BLaER1 (cell line): Measurements from ENCODE around the gene PTPRN2.

Experiments used
- H3K27ac ChIP-seq: shearing (Covaris generic); formaldehyde crosslinking; 2 replicates; pipeline ENCODE4 v1.8.1; 2022
- H3K27me3 ChIP-seq: shearing (Covaris generic); formaldehyde crosslinking; 2 replicates; pipeline ENCODE4 v1.8.1; 2022
- H3K36me3 ChIP-seq: shearing (Covaris generic); formaldehyde crosslinking; 2 replicates; pipeline ENCODE4 v1.8.1; 2022
- H3K4me1 ChIP-seq: shearing (Covaris generic); formaldehyde crosslinking; 2 replicates; pipeline ENCODE4 v1.8.1; 2022
- H3K4me2 ChIP-seq: shearing (Covaris generic); formaldehyde crosslinking; 2 replicates; pipeline ENCODE4 v1.8.1; 2022
- H3K4me3 ChIP-seq: shearing (Covaris generic); formaldehyde crosslinking; 2 replicates; pipeline ENCODE4 v1.8.1; 2022
- H3K9ac ChIP-seq: shearing (Covaris generic); formaldehyde crosslinking; 2 replicates; pipeline ENCODE4 v1.8.1; 2022
- H3K9me3 ChIP-seq: shearing (Covaris generic); formaldehyde crosslinking; 2 replicates; pipeline ENCODE4 v1.8.1; 2022
- H4K20me1 ChIP-seq: shearing (Covaris generic); formaldehyde crosslinking; 2 replicates; pipeline ENCODE4 v1.8.1; 2022
- Cebpa-rat ChIP-seq: shearing (Covaris generic); IDR thresholded peaks from 2 replicates; pipeline ENCODE4 v1.8.1; 2022

The PTPRN2 gene

DNA sequence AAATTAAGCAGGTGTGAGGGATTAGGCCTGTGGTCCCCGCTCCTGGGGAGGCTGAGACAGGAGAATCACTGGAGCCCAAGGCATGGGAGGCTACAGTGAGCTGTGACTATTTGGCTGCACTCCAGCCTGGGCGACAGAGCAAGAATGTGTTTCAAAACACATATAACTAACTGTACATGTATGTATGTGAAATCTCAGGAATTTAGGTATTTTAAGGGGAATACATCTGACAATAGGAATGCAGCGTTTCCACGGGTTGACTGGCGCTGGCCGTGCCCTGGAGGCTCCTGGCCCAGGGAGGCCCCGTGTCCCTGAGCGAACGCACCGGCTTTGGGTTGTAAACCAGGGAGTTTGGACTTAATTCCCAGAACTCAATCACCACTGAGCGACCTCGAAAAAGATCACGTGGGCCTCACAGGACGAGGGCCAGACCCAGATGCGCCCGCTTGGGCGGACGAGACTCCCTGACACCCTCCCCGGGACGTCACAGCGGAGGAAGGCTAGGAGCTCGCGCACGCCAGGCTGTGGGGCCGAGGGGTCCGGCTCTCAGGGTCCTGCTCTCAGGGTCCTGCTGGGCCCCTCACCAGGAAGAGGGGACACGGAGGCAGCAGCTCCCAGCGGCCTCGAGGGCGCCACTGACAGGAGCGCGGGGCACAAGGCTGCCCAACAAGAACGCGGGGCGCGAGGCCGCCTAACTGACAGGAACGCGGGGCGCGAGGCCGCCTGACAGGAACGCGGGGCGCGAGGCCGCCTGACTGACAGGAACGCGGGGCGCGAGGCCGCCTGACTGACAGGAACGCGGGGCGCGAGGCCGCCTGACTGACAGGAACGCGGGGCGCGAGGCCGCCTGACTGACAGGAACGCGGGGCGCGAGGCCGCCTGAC lies 18.4 kb downstream of the PTPRN2 start:
- no peaks in the 10 kb centered on the region; the same call in 1 of the 2 replicates for H3K4me1 ChIP-seq
- no peak overlapping the region for H3K4me3 ChIP-seq
- H3K9me3 ChIP-seq, result peaks cover 16% of the 10 kb centered on the region
- H4K20me1 ChIP-seq, result no peaks in the 10 kb centered on the region
- no peak overlapping the region for H3K4me2 ChIP-seq
- H3K9ac ChIP-seq, result no peak overlapping the region
- no peaks in the 10 kb centered on the region for H3K36me3 ChIP-seq
- TF ChIP-seq Cebpa-rat, result no peak
- no peak overlapping the region for H3K27ac ChIP-seq
- no peaks in the 10 kb centered on the region for H3K27me3 ChIP-seq

DNA sequence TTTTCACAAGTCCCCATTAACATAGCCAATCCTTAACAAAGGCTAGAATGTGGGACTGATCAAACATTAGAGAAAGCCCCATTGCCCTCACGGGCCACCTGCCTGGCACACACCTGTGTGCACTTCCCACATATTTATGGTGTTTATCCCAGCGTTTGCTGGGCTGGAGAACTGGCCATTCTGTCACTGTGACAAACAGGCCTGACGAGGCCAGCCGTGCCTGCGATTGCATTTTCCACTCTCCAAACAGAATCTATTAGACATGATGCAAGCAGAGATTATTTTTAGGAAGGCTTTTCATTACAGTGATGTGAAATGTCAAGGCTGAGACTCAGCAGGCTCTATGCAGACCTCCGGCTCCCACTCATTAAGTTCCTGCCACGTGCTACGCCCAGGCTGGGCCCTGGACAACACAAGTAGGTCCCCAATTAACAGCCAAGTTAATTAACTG lies 20.4 kb downstream of the PTPRN2 start:
- no peaks in the 10 kb centered on the region for H4K20me1 ChIP-seq
- no peak overlapping the region for H3K4me2 ChIP-seq

DNA sequence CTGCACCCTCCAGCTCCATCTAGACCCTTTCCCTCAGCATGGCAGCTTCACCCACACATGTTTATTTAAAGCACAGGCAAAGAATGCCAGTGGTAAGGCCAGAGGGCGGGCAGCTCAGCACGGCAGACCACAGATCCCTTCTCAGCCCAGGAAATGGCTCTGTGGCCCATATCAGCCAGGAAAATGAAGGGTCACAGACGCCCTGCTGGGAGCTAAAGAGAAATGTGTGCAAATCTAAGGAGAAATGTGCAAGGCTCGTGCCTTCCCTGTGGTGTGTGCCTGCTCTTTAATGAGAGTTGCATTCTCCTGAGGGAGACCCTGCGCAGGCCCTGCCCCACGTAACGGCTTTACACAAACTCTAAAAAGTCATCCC lies 23.0 kb downstream of the PTPRN2 start:
- TF ChIP-seq Cebpa-rat, result no peak
- no peak overlapping the region for H3K9ac ChIP-seq
- no peaks in the 10 kb centered on the region for H3K4me1 ChIP-seq
- no peak overlapping the region for H3K27ac ChIP-seq
- no peaks in the 10 kb centered on the region for H3K36me3 ChIP-seq
- H3K9me3 ChIP-seq, result peaks cover 9% of the 10 kb centered on the region
- H4K20me1 ChIP-seq, result no peaks in the 10 kb centered on the region
- H3K27me3 ChIP-seq, result no peaks in the 10 kb centered on the region
- no peak overlapping the region for H3K4me3 ChIP-seq
- H3K4me2 ChIP-seq, result peak overlapping the region; percentile 24; the same call in 1 of the 2 replicates

More for the DNA sequence above, 20.4 kb downstream of the PTPRN2 start:
- H3K4me1 ChIP-seq, result no peaks in the 10 kb centered on the region
- H3K4me3 ChIP-seq, result no peak overlapping the region
- TF ChIP-seq Cebpa-rat, result no peak
- H3K27ac ChIP-seq, result no peak overlapping the region
- H3K27me3 ChIP-seq, result no peaks in the 10 kb centered on the region
- no peak overlapping the region for H3K9ac ChIP-seq
- H3K36me3 ChIP-seq, result no peaks in the 10 kb centered on the region
- H3K9me3 ChIP-seq, result peaks cover 16% of the 10 kb centered on the region

DNA sequence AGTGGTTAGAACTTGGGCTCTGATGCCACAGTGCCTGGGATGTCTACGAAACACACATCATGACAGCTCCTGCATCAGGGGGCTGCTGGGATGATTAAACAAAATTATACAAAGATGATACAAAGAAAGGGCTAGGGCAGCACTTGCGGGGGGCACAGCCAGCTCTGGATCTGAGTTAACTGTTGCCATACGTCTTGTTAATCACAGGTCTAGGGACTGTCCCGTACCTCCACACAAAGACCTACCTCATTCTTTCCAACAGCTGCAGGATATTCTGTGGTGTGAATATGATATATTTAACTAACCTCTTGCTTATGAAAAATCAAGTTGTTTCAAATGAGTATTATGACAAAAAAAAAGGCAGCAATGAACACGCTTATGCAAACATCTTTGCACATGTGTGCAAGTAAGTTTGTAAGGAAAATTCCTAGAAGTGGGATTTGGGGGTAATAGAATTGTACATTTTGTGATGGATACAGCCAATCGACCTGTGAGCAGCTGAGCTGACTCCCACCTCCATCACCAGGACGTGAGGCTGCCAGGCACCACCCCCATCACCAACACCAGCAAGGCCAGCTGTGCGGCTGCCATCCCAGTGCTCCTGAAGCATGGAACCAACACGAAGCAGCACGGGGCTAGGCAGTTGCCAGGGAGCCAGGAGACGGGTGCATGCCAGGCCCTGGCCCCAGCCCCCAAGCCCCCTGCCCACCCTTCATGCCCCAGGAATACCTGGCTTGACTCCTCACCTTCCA lies 23.5 kb downstream of the PTPRN2 start:
- H3K27me3 ChIP-seq, result no peaks in the 10 kb centered on the region
- no peak for TF ChIP-seq Cebpa-rat

DNA sequence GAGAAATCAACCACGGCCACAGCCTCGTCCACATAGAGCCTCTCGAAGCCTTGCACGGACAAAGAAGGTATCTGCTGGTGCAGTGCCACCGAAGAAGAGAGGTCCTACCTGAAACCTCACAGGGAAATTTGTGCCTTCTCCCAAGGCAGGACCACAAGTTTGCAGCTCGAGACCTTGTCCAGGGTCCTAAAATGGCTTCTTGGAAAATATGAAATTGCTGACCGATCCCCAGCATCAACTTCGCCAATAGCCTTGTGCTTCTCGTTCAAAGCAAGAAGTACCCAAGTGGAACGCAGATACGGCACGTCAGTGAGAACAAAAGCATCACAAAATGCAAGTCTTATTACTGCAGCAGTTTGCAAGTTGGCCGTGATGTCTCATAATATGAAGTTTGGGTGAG lies 24.6 kb downstream of the PTPRN2 start:
- H3K4me1 ChIP-seq, result no peaks in the 10 kb centered on the region
- H3K27me3 ChIP-seq, result no peaks in the 10 kb centered on the region
- TF ChIP-seq Cebpa-rat, result no peak
- H3K4me2 ChIP-seq, result no peak overlapping the region
- no peak overlapping the region for H3K4me3 ChIP-seq
- no peak overlapping the region for H3K9ac ChIP-seq
- H4K20me1 ChIP-seq, result no peaks in the 10 kb centered on the region
- no peaks in the 10 kb centered on the region for H3K9me3 ChIP-seq
- no peaks in the 10 kb centered on the region for H3K36me3 ChIP-seq
- H3K27ac ChIP-seq, result no peak overlapping the region

More for the DNA sequence above, 23.5 kb downstream of the PTPRN2 start:
- Histone ChIP-seq H3K36me3 (no peaks in the 10 kb centered on the region), H3K9ac (no peak overlapping the region), H3K4me3 (no peak overlapping the region), H3K4me2 (no peak overlapping the region), H3K4me1 (no peaks in the 10 kb centered on the region), H3K9me3 (peaks cover 3% of the 10 kb centered on the region), H3K27ac (no peak overlapping the region), H4K20me1 (no peaks in the 10 kb centered on the region)

DNA sequence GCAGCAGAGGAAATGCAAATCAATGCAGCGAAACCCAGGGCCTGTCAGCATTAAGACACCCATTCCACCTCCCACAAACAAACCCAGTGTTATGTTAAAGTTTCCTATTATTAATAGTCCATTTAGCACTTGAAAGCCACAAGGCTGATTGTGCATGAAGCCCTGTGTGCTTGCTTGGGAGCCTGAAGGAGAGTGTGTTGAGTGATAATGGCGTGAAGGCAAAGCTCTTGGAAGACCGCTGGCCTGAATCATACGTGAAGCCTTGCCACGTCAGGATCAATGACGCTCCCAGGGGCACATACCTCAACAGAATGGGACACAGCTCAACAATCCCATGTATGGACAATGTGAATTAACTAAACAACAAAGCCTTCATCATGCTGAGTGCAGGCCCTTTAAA lies 25.1 kb downstream of the PTPRN2 start:
- H3K27me3 ChIP-seq, result no peaks in the 10 kb centered on the region
- no peaks in the 10 kb centered on the region for H4K20me1 ChIP-seq
- no peak for TF ChIP-seq Cebpa-rat

DNA sequence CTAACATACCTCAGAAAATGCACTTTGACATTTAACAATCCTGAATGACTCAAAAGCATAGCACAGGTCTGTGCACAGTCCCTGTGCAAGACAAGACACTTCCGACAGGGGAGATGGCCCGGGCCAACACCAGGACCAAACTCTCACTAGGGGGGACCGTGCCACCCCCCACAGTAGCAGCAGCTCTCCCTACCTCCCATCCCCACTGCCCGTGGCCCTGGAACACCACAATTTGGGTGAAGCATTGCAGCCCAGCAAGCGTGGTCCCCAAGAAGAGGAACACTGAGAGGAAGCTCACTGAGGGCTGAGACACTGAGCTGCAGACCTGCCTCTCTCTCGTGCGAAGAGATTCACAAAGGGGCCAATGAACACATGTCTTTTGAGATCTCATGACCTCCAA lies 26.0 kb downstream of the PTPRN2 start:
- Histone ChIP-seq H3K27me3 (no peaks in the 10 kb centered on the region), H3K4me3 (no peak overlapping the region), H3K27ac (no peak overlapping the region), H3K9me3 (no peaks in the 10 kb centered on the region), H3K9ac (no peak overlapping the region), H3K36me3 (no peaks in the 10 kb centered on the region), H3K4me1 (no peaks in the 10 kb centered on the region), H4K20me1 (no peaks in the 10 kb centered on the region), H3K4me2 (no peak overlapping the region)
- TF ChIP-seq Cebpa-rat, result no peak

More for the DNA sequence above, 25.1 kb downstream of the PTPRN2 start:
- H3K9ac ChIP-seq, result no peak overlapping the region
- no peaks in the 10 kb centered on the region for H3K4me1 ChIP-seq
- H3K4me2 ChIP-seq, result no peak overlapping the region
- H3K36me3 ChIP-seq, result no peaks in the 10 kb centered on the region
- no peak overlapping the region for H3K27ac ChIP-seq
- H3K9me3 ChIP-seq, result no peaks in the 10 kb centered on the region
- no peak overlapping the region for H3K4me3 ChIP-seq

DNA sequence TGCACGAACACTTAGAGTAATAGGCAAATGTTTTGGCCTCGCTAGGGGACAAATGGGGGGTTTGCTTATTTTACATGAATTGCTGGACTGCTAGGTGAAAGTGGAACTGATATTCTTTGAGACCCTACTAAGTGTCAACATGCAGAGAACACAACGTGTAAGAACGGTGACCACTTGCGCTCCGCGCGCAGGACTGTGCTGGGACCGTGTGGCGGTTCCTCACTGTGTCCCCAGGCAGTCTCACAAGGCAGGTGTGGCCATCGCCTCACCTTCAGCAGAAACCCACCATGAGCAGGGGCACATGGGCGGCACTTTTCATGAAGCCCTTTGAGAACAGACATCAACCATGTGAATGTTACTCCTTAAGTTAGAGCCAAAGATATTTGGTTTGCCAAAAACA lies 27.2 kb downstream of the PTPRN2 start:
- H3K27me3 ChIP-seq, result no peaks in the 10 kb centered on the region
- no peak overlapping the region for H3K27ac ChIP-seq
- TF ChIP-seq Cebpa-rat, result no peak
- H3K4me3 ChIP-seq, result no peak overlapping the region
- no peak overlapping the region for H3K9ac ChIP-seq
- H3K9me3 ChIP-seq, result no peaks in the 10 kb centered on the region
- no peaks in the 10 kb centered on the region for H3K4me1 ChIP-seq
- no peak overlapping the region for H3K4me2 ChIP-seq
- H4K20me1 ChIP-seq, result no peaks in the 10 kb centered on the region
- no peaks in the 10 kb centered on the region for H3K36me3 ChIP-seq

DNA sequence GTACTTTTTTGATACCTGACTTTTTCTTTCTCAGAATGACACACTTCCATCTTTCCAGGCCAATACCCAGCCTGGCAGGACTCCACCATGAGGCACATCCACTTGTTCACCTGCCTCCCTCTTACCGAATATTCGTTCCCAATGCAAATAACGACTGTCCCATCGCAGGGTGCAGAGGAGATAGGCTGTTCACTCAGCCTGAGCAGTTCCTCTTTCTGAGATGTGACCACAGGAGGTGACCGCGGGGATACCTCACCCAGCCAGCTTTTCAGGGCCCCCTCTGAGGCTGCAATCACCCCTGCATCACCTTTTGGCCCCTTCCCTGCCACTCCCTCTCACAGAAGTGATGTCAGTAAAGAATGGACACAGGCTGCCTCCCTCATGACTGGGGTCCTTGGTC lies 28.3 kb downstream of the PTPRN2 start:
- Histone ChIP-seq H4K20me1 (no peaks in the 10 kb centered on the region), H3K4me3 (no peak overlapping the region), H3K27ac (no peak overlapping the region), H3K4me1 (no peaks in the 10 kb centered on the region), H3K9ac (no peak overlapping the region), H3K36me3 (no peaks in the 10 kb centered on the region), H3K9me3 (no peaks in the 10 kb centered on the region), H3K4me2 (no peak overlapping the region), H3K27me3 (no peaks in the 10 kb centered on the region)
- no peak for TF ChIP-seq Cebpa-rat

DNA sequence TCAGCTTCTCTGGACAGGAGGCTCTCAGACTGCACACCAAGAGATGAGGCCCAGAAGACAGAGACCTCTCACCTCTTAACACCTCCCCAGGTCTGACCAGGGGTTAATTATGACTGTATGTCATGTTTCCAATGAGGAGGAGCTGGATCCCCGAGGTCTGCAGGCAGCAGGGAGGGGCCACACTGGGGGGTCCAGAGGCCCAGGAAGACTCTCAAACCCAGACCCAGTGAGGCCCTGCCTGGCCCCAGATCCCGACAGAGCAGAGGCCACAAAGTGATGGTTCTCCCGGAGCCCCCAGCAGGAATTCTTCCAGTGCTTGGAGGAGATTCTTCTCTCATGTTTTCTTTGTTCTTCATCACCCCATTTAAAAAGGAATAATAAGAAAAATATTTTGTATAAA lies 28.8 kb downstream of the PTPRN2 start:
- Histone ChIP-seq H3K9me3 (no peaks in the 10 kb centered on the region), H3K4me1 (no peaks in the 10 kb centered on the region), H3K27me3 (no peaks in the 10 kb centered on the region), H3K4me2 (no peak overlapping the region), H3K27ac (no peak overlapping the region), H3K4me3 (no peak overlapping the region), H4K20me1 (no peaks in the 10 kb centered on the region), H3K9ac (no peak overlapping the region), H3K36me3 (no peaks in the 10 kb centered on the region)
- no peak for TF ChIP-seq Cebpa-rat
